NB4 (cell line): Measurements from ENCODE around the gene RYR2.
A peak's percentile ranks its signal among the peaks of the same experiment; 100 is the strongest.

Experiments used
- DNase-seq: peaks from one replicate; pipeline ENCODE4 v3.0.0; 2010; ENCODE audit warnings: low read depth
- H3K4me3 ChIP-seq: one replicate; pipeline ENCODE4 v1.5.1; 2011; ENCODE audit warnings: mild to moderate bottlenecking, low read depth, low read length, moderate library complexity
- CTCF ChIP-seq: IDR thresholded peaks from one replicate; pipeline ENCODE4 v1.5.1; 2012; ENCODE audit warnings: low read depth, low read length
- MYC ChIP-seq: IDR thresholded peaks from 2 replicates; pipeline ENCODE4 v1.6.1; 2011; ENCODE audit warnings: low read depth, low read length
- POLR2A ChIP-seq: IDR thresholded peaks from 2 replicates; pipeline ENCODE4 v1.6.1; 2011; ENCODE audit warnings: mild to moderate bottlenecking; ENCODE audit not compliant: insufficient read length; ENCODE audit errors: extremely low read depth
- TF ChIP-seq, protein P1 (sequence below): IDR thresholded peaks from 2 replicates; pipeline ENCODE4 v1.6.1; 2011; ENCODE audit warnings: low read depth, low read length

RYR2 gene

DNA sequence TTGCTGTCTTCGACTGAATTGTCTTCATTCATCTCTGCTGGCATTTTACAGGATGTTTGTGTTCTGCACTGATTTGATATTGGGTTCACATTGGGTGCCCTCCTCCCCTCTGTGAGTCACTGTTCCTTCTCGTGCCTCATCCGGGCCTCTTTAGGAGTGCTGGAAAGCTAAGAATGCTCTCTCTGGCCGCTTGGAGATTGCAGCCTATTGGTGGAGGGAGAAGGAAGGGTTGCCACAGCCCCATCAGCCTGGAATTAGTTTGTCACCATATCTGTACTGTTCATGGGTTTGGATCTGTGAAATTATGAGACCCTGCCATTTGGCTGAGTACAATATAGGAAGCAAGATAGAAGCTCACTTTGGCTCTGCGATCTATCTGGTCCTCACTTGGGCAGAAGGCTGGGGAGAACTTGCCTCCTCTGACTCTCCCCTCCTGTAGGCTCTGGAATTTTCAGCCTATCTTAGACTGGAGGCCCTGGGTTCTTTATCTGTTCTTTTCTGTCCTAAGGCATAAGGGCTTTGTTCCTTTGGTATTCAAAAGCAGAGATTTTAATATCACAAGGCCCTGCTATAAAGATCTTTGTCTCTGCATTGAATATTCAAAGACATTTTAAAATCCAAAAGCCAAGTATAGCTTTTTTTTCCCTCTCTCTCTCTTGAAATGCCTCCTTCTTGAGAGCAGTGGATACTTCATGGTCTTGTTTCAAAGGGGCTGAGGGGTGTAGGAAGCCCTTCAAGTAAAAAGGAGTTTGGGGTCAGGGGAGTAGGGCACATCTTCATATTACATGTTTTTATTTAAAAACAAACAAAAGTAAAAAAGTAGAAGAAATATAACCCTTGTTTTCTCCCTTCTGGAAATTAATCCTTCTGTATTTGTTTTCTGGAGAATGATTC lies 500.8 kb downstream of the RYR2 start:
- H3K4me3 ChIP-seq: no peak overlapping the region
- no peak for DNase-seq
- TF ChIP-seq POLR2A (no peak), MYC (no peak), CTCF (no peak)
- TF ChIP-seq, protein P1, sequence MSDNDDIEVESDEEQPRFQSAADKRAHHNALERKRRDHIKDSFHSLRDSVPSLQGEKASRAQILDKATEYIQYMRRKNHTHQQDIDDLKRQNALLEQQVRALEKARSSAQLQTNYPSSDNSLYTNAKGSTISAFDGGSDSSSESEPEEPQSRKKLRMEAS: no peak

GRCh38 chr1:237553078-237553477 lies 511.1 kb downstream of the RYR2 start:
- H3K4me3 ChIP-seq: no peak overlapping the region
- DNase-seq: no peak
- no peak for TF ChIP-seq MYC

DNA sequence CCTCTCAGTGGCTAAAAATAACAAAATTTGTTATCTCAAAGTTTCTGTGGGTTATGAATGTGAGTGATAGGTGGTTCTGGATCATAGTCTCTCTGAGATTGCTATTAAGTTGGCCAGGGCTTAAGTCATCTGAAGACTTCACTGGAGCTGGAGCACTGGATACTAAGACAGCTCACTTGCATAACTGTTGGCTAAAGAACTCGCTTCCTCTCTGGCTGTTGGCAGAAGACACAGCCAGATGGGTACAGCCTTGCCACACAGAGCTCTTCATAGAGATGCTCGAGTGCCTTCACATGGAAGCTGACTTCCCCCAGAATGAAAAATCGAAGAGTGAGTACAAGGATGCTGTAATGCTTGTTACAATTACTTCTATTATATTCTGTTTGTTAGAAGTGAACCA lies 514.9 kb downstream of the RYR2 start:
- no peak overlapping the region for H3K4me3 ChIP-seq
- no peak for DNase-seq
- TF ChIP-seq, protein P1: no peak
- TF ChIP-seq MYC: no peak
- TF ChIP-seq POLR2A: no peak
- no peak for TF ChIP-seq CTCF

DNA sequence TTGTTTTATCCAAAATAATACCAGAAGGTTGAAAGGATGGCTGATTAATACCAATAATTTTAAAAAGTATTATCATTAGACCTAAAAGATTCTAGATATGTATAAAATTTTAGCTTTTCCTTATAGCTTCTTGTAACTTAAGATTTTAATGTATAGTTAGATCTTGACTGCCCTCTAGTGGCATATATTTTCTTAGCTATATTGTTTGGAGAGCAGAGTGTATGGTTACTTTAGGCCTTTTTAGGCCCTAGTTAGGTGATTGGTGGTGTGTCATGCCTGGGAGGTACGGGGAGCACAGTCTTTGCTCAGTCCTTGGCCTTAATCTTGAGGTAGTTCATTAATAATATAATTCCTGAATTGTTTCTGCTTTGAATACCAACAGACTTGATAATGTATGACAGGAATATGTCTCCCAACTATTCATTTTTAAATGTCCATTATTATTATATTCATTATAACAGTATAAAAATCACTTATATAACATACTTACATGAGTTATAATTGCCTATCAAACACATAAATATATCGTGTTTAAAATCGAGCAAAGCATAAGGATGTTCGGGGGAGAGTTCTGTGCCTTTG lies 520.3 kb downstream of the RYR2 start:
- H3K4me3 ChIP-seq: no peak overlapping the region
- peak; percentile 68 for DNase-seq
- TF ChIP-seq MYC (no peak), CTCF (peak; percentile 26)

DNA sequence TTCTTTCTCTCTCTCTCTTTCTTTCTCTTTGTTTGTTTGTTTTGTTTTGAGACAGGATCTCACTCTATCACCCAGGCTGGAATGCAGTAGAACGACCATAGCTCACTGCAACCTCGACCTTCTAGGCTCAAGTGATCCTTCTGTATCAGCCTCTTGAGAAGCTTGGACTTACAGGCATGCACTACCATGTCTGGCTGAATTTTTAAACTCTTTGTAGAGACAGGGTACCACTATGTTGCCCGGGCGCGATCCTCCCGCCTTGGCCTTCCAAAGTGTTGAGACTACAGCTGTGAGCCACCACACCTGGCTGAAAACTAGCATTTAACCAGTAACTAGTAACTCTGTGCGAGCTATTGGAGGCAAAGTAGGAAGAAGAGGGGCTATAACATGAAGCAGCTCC lies 523.3 kb downstream of the RYR2 start:
- no peak for DNase-seq
- no peak overlapping the region for H3K4me3 ChIP-seq
- TF ChIP-seq POLR2A (no peak), CTCF (no peak)

GRCh38 chr1:237566581-237566980 lies 524.6 kb downstream of the RYR2 start:
- no peak for DNase-seq
- no peak overlapping the region for H3K4me3 ChIP-seq
- TF ChIP-seq, protein P1: no peak
- TF ChIP-seq MYC (no peak), POLR2A (no peak), CTCF (no peak)
